BJ (cell line): ENCODE measurements around the gene HSD17B3. TPM values are rescaled to one million over a fixed set of nuclear protein-coding genes. Genes with fewer than 3 reads are reported as not detected.

Experiments
- CTCF ChIA-PET: fragments of 350-600 bp; formaldehyde crosslinking; extraction: SDS; loops from one replicate; lab custom pipeline; 2021; ENCODE audit warnings: antibody characterized with exemption, inconsistent platforms; lab: Yijun Ruan, JAX
- POLR2A ChIA-PET: fragments of 300-600 bp; sonication (Branson Sonifier 250); formaldehyde crosslinking; extraction: SDS; loops from one replicate; lab custom pipeline; 2021; ENCODE audit warnings: antibody characterized with exemption; lab: Charles Lee
- DNase-seq: peaks from one replicate; pipeline ENCODE4 v3.0.0-alpha.2; 2011; ENCODE audit warnings: low read depth
- H3K27me3 ChIP-seq: 2 replicates; pipeline ENCODE4 v1.6.0; 2011; ENCODE audit warnings: low read length; ENCODE audit not compliant: control insufficient read depth, insufficient read depth
- H3K36me3 ChIP-seq: 2 replicates; pipeline ENCODE4 v1.5.1; 2011; ENCODE audit warnings: low read length; ENCODE audit not compliant: control insufficient read depth, insufficient read depth
- H3K4me3 ChIP-seq: 2 replicates; pipeline ENCODE4 v1.5.1; 2011; ENCODE audit warnings: low read depth, mild to moderate bottlenecking, control low read depth, low read length
- polyA plus RNA-seq: library from polyadenylated mRNA; depleted of rRNA; stranded (reverse); fragments of >200 nt; gene quantifications from 2 replicates; pipeline ENCODE4 v1.2.3, GENCODE V29; 2011; rRNA removed
- small RNA-seq: library from RNA; depleted of rRNA; stranded (forward); fragments of <200 nt; gene quantifications from one replicate; pipeline ENCODE3, GENCODE V24; 2012; ENCODE audit warnings: low replicate concordance, low read depth; ENCODE audit not compliant: insufficient read length
- TF ChIP-seq, protein P1 (sequence below): IDR thresholded peaks from 2 replicates; pipeline ENCODE4 v1.5.1; 2011; ENCODE audit warnings: low read depth, mild to moderate bottlenecking, control low read depth, inconsistent platforms, low read length, moderate library complexity; ENCODE audit not compliant: insufficient read depth

Gene HSD17B3
- polyA plus RNA-seq, 1 experiment, result not detected

DNA sequence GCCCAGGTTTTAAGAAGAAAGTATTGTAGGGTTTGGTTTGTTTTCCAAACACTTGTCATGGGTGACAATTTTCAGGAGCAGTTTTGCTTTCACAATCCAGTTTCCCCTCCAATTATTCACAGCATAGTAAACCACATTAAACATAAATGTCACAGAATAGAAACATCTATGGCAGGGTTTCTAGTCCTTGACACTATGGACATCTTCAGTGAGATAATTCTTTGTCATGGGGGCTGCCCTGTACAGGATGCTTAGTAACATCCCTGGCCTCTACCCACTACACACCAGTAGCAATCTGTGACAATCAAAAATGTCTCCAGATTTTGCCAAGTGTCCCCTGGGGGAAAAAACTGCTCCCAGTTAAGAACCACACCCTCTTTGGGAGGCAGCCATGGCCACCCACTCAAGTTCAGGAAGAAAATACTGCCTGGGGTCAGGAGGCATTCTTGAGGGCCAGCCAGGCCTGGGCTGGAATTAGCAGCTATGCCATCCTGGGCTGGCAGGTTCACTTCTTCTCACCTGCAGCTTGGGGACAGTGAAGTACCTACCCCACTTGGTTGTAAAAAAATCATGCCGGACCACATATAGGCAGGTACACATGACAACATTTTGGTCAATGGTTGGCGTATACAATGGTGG, 116.3 kb downstream of the HSD17B3 start:
- ChIA-PET CTCF (no interaction called here), POLR2A (no interaction called here)
- Histone ChIP-seq H3K36me3 (no peaks in the 10 kb centered on the region), H3K27me3 (peaks cover 2% of the 10 kb centered on the region; the same call in 1 of the 2 replicates), H3K4me3 (no peak overlapping the region)
- TF ChIP-seq, protein P1, sequence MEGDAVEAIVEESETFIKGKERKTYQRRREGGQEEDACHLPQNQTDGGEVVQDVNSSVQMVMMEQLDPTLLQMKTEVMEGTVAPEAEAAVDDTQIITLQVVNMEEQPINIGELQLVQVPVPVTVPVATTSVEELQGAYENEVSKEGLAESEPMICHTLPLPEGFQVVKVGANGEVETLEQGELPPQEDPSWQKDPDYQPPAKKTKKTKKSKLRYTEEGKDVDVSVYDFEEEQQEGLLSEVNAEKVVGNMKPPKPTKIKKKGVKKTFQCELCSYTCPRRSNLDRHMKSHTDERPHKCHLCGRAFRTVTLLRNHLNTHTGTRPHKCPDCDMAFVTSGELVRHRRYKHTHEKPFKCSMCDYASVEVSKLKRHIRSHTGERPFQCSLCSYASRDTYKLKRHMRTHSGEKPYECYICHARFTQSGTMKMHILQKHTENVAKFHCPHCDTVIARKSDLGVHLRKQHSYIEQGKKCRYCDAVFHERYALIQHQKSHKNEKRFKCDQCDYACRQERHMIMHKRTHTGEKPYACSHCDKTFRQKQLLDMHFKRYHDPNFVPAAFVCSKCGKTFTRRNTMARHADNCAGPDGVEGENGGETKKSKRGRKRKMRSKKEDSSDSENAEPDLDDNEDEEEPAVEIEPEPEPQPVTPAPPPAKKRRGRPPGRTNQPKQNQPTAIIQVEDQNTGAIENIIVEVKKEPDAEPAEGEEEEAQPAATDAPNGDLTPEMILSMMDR, result no peak
- no peak for DNase-seq

Small RNAs within 50 kb of the gene (small RNA-seq; reads per million reads assigned to genes)
- not detected for gene RNU6-1160P

Other genes with a start within 250 kb of the HSD17B3 start
- gene SLC35D2, start 81.5 kb upstream of the HSD17B3 start, polyA plus RNA-seq, result 11.3 and 20.4 TPM in 2 replicates
- 0.97 and 1.8 TPM in 2 replicates for gene ZNF367, start 116.2 kb upstream of the HSD17B3 start, polyA plus RNA-seq
- 9.2 and 10.2 TPM in 2 replicates for gene HABP4, start 148.0 kb upstream of the HSD17B3 start, polyA plus RNA-seq